Raji (cell line): Measurements from ENCODE around the gene NTM.

Experiments
- POLR2A ChIP-seq: IDR thresholded peaks from 2 replicates; pipeline ENCODE4 v1.6.1; 2011; ENCODE audit warnings: low read depth, low read length, control low read depth; ENCODE audit not compliant: insufficient read depth

The NTM gene

DNA sequence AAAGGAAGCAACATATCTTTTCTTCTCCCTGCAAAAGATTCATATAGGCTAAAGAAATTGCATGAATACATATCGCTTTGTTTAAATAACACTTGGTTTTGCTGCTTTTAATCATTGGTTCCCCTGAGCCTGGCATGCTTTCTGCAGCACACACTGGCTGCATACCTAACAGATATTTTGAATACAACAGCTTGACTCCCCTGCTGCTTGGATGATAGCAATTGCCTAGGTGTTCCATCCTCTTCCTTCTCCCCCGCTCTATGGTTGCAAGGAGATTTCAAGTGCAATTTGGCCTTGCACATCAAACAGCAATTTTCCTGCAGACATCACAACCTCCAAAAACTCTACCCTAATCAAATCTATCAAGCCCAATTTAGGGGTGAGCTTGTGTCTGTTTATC, 430.0 kb downstream of the NTM start:
- no peak for TF ChIP-seq POLR2A

GRCh38 chr11:131802440-131803115, 432.2 kb downstream of the NTM start:
- no peak for TF ChIP-seq POLR2A

DNA sequence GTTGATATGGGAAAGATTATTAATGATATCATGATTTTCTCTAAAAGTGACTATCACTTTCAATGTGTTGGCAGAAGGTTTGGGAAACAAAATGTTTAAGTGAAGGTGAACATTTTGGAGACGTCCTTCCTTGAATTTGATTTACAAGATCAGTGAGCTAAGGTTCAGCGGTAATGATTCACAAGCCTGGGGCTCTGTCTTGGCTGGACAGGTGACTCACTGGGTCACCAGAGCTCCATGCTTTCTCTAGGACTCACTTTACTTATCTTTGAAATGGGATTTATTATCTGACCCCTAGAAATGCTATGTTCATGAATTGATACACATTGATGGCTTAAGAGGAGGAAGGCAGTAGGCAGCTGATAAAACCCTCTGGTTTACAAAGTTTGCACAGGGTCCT, 437.5 kb downstream of the NTM start:
- no peak for TF ChIP-seq POLR2A

- no peak for TF ChIP-seq POLR2A
These were observed 438.1 kb downstream of the NTM start for GRCh38 chr11:131808470-131808869.

DNA sequence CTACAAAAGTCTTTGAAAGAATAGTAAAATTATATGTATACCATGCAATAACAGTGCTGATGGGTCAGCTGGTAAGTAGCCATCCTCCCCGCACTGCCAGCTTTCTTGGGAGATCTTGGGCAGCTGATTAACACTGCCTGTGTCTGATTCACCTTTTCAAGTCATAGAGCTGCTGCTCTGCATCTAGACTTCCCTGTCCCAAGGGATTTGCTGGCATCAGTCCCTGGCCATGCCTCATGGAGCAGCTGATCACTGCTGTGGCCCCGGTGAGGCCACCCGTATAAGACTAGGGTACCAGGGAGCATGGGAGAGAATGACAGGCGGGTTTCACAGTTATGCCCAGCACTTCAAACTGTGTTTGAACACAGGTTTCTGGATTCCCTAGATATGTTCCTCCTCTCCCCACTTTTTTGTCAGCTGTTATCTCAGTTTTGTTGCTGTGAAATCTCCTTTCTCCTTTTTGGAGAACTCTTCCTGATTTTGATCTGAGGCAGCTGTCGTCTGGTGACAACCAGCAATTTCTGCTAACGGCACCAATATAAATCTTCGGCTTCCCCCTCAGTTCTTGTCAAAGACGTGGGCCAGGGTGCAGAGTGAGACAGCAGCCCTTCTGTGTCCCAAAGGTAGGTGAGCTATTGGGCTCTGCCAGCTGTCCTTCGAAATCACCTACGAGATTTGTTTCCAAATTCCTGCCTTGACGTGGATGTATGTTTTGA, 438.9 kb downstream of the NTM start:
- TF ChIP-seq POLR2A = no peak

- no peak for TF ChIP-seq POLR2A
These were observed 440.1 kb downstream of the NTM start for GRCh38 chr11:131810541-131810940.

GRCh38 chr11:131811383-131811782, 441.0 kb downstream of the NTM start:
- TF ChIP-seq POLR2A = no peak

- TF ChIP-seq POLR2A = no peak
These were observed 443.7 kb downstream of the NTM start for GRCh38 chr11:131814108-131814507.

- TF ChIP-seq POLR2A = no peak
These were observed 445.2 kb downstream of the NTM start for GRCh38 chr11:131815590-131815989.

- TF ChIP-seq POLR2A = no peak
These were observed 445.6 kb downstream of the NTM start for GRCh38 chr11:131816051-131816450.

DNA sequence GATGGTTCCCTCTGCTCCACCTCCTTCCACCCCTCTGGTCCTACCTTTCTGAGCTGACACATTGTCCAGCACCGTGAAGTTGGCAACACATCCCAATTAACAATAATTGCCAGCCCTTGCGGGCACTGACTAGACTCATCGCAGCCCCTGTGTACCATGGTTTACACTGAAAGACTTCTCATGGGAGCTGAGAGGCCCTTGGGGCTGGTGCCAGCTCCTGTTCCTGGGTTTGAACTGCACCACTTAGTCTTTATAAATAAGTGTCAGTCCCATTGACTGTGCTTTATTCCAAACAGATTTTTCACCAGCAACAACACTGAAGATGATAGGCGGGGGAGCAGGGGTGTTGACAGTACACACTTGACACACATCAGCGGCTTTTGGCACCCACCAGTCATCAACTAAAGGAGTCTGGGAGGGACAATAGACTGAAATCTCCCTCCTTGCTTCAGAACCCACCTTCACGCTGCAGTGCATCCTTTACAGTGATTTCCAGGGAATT, 447.3 kb downstream of the NTM start:
- TF ChIP-seq POLR2A = no peak

GRCh38 chr11:131819865-131820264, 449.4 kb downstream of the NTM start:
- no peak for TF ChIP-seq POLR2A

DNA sequence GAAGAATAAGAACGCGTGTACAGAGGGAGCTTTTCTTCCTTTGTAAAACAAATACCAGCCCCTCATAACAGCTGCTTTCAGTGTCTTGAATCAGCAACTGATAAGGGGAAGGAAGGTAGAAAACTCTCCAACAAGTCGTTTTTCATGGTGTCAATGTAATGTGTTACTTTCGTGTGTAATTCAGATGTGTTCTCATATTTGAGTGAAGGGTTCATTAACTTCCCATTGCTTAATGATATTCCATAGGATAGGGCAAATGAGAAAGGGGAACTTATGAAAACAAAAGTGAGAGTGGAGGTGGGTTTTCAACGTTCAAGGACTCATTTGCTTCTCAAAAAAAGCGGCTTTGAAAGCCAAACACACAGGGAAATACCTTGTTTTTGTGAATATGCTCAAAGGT, 452.1 kb downstream of the NTM start:
- no peak for TF ChIP-seq POLR2A

GRCh38 chr11:131823772-131824171, 453.4 kb downstream of the NTM start:
- TF ChIP-seq POLR2A = no peak

DNA sequence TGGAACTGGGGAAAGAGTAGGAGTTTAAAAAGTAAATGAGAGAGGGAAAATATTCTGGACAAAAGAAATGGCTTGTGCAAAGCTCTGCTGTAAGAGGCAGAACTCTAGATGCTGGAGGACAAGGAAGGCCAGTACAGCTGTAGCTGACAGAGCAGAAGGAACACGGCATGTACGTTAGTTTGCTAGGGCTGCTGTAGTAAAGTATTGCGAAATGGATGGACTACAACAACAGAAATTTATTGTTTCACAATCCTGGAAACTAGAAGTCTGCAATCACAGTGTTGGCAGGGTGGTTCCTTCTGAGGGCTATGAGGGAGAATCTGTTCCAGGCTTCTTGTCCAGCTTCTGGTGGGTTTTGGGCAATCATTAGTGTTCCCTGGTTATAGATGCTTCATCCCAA, 454.4 kb downstream of the NTM start:
- TF ChIP-seq POLR2A = no peak

DNA sequence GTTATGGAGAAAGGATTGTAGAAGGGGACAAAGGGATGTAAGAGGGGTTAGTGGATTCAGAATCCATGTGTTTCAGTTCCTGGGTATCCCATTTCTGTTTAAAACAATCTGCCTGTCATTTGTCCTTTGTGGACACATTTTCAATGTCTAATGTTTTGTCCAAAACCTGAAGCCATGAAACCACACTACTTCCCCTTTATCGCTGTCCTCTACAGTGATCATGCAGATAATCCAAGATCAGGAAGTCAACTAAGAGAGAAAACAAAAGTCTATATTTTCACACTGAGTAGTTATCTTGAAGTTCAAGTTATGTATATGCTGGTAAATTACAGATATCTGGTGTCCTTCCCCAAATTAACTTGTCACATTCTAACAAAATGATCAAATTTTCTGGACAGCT, 457.0 kb downstream of the NTM start:
- no peak for TF ChIP-seq POLR2A
